Endodermal cell (in vitro differentiated cells): ENCODE data around the gene FILIP1L. TPM values are rescaled to one million over a fixed set of nuclear protein-coding genes. Genes with fewer than 3 reads are reported as not detected.

Experiments used
- DNase-seq: peaks from one replicate; pipeline ENCODE4 v3.0.0-alpha.2; 2017
- H3K27ac ChIP-seq: 2 replicates; pipeline ENCODE4 v1.5.1; 2013; ENCODE audit warnings: mild to moderate bottlenecking, low read depth, low read length, moderate library complexity
- H3K27me3 ChIP-seq: 2 replicates; pipeline ENCODE4 v1.6.1; 2013; ENCODE audit warnings: mild to moderate bottlenecking, low read length, moderate library complexity; ENCODE audit not compliant: insufficient read depth, control insufficient read depth, poor library complexity, severe bottlenecking
- H3K36me3 ChIP-seq: 2 replicates; pipeline ENCODE4 v1.7.0; 2013; ENCODE audit warnings: mild to moderate bottlenecking, low read length, moderate library complexity; ENCODE audit not compliant: control insufficient read depth, insufficient read depth
- H3K4me1 ChIP-seq: one replicate; pipeline ENCODE4 v1.7.0; 2013; ENCODE audit warnings: low read length; ENCODE audit not compliant: control insufficient read depth, insufficient read depth
- H3K4me3 ChIP-seq: 2 replicates; pipeline ENCODE4 v1.5.1; 2013; ENCODE audit warnings: mild to moderate bottlenecking, low read length, moderate library complexity
- H3K9ac ChIP-seq: 2 replicates; pipeline ENCODE4 v1.6.1; 2013; ENCODE audit warnings: mild to moderate bottlenecking, low read length, moderate library complexity; ENCODE audit not compliant: poor library complexity, severe bottlenecking; ENCODE audit errors: extremely low read depth
- H3K9me3 ChIP-seq: 2 replicates; pipeline ENCODE4 v1.6.1; 2013; ENCODE audit warnings: mild to moderate bottlenecking, low read length, moderate library complexity; ENCODE audit not compliant: control insufficient read depth
- H3K27ac Mint-ChIP-seq: 2 replicates; pipeline ENCODE4 v1.8.0; 2020; ENCODE audit warnings: mixed read lengths
- H3K27me3 Mint-ChIP-seq: 2 replicates; pipeline ENCODE4 v1.8.0; 2021; ENCODE audit warnings: mild to moderate bottlenecking, mixed read lengths; ENCODE audit not compliant: insufficient read depth
- H3K36me3 Mint-ChIP-seq: 2 replicates; pipeline ENCODE4 v1.8.0; 2020; ENCODE audit warnings: low read depth, mixed read lengths
- H3K4me1 Mint-ChIP-seq: 2 replicates; pipeline ENCODE4 v1.8.0; 2020; ENCODE audit warnings: mixed read lengths
- H3K4me3 Mint-ChIP-seq: 2 replicates; pipeline ENCODE4 v1.8.0; 2020; ENCODE audit warnings: mild to moderate bottlenecking, moderate library complexity, mixed read lengths
- H3K9me3 Mint-ChIP-seq: 2 replicates; pipeline ENCODE4 v1.8.0; 2020; ENCODE audit warnings: mild to moderate bottlenecking, mixed read lengths
- CTCF ChIP-seq: fragments of 200-600 bp; sonication (generic); conservative IDR thresholded peaks from 2 replicates; pipeline ENCODE4 v1.5.0; 2021; ENCODE audit warnings: antibody characterized with exemption, mild to moderate bottlenecking
- WGBS, 2 experiments: methylation state at CpG; one replicate each; pipeline versions ENCODE4 v1.1.5 to v1.1.7; 2013; ENCODE audit warnings: missing lambda C conversion rate in 2 of 2, mixed read lengths in 1 of 2; ENCODE audit not compliant: insufficient coverage in 1 of 2, insufficient read length in 1 of 2; 5-methylcytosine and 5-hydroxymethylcytosine counted together
- total RNA-seq, 2 donors: library from RNA; stranded (reverse); fragmentation: NEBNext Ultra II Directional in 1 of 2; extraction: Animal tissue kit (Norgen Biotek cat#: 25700) in 1 of 2; gene quantifications; 2 replicates in 1 of 2; 3 replicates in 1 of 2; pipeline ENCODE4 v1.2.1, GENCODE V29; 2021

The FILIP1L gene
- total RNA-seq, 2 donors from 2014 or later: 0.84 to 2.5 TPM

GRCh38 chr3:100030914-100031425, 83.3 kb downstream of the FILIP1L start:
- Mint-ChIP-seq H3K36me3 (no peaks in the 10 kb centered on the region), H3K9me3 (no peaks in the 10 kb centered on the region), H3K4me1 (peaks cover 2% of the 10 kb centered on the region), H3K27ac (no peak overlapping the region), H3K4me3 (no peak overlapping the region), H3K27me3 (no peaks in the 10 kb centered on the region)
- Histone ChIP-seq H3K36me3 (no peaks in the 10 kb centered on the region), H3K4me1 (no peaks in the 10 kb centered on the region), H3K4me3 (no peak overlapping the region), H3K27me3 (no peaks in the 10 kb centered on the region), H3K9me3 (no peaks in the 10 kb centered on the region), H3K27ac (no peak overlapping the region), H3K9ac (no peak overlapping the region)
- no peak for TF ChIP-seq CTCF
- no peak for DNase-seq
- WGBS, 2 experiments: 100% methylated on average over 1 of the region's 1 CpG; no CpG with 5 or more reads in 1 of the 2 experiments

- H3K4me3 Mint-ChIP-seq: no peak overlapping the region
- no peaks in the 10 kb centered on the region for H3K9me3 Mint-ChIP-seq
- WGBS, 2 experiments: 83 to 94% methylated on average over 1 to 3 of the region's 3 CpGs
- DNase-seq: no peak
- peaks cover 2% of the 10 kb centered on the region for H3K4me1 Mint-ChIP-seq
- no peaks in the 10 kb centered on the region for H3K36me3 ChIP-seq
- TF ChIP-seq CTCF: no peak
- no peaks in the 10 kb centered on the region for H3K9me3 ChIP-seq
- no peaks in the 10 kb centered on the region for H3K27me3 ChIP-seq
- no peak overlapping the region for H3K27ac Mint-ChIP-seq
- no peak overlapping the region for H3K4me3 ChIP-seq
- H3K27me3 Mint-ChIP-seq: no peaks in the 10 kb centered on the region
- H3K4me1 ChIP-seq: no peaks in the 10 kb centered on the region
- H3K27ac ChIP-seq: no peak overlapping the region
- H3K9ac ChIP-seq: no peak overlapping the region
- H3K36me3 Mint-ChIP-seq: no peaks in the 10 kb centered on the region
Measured at GRCh38 chr3:100030346-100030745, 84.0 kb downstream of the FILIP1L start.

- H3K27ac Mint-ChIP-seq: no peak overlapping the region
Measured at GRCh38 chr3:100029689-100030088, 84.6 kb downstream of the FILIP1L start.

More at GRCh38 chr3:100029689-100030088, 84.6 kb downstream of the FILIP1L start:
- Mint-ChIP-seq H3K4me3 (no peak overlapping the region), H3K4me1 (peaks cover 2% of the 10 kb centered on the region), H3K27me3 (no peaks in the 10 kb centered on the region), H3K9me3 (no peaks in the 10 kb centered on the region), H3K36me3 (no peaks in the 10 kb centered on the region)
- Histone ChIP-seq H3K27ac (no peak overlapping the region), H3K4me3 (no peak overlapping the region), H3K9ac (no peak overlapping the region), H3K4me1 (no peaks in the 10 kb centered on the region), H3K36me3 (no peaks in the 10 kb centered on the region), H3K27me3 (no peaks in the 10 kb centered on the region), H3K9me3 (no peaks in the 10 kb centered on the region)
- 93% methylated on average over 2 of the region's 2 CpGs; no CpG with 5 or more reads in 1 of the 2 experiments for WGBS, 2 experiments
- no peak for TF ChIP-seq CTCF
- no peak for DNase-seq
